Endothelial cell of umbilical vein (primary cell): Measurements from ENCODE around the gene PTH1R. TPM values are rescaled to one million over a fixed set of nuclear protein-coding genes. Genes with fewer than 3 reads are reported as not detected.
A peak's percentile ranks its signal among the peaks of the same experiment; 100 is the strongest.

Source experiments
- BruUV-seq: library from RNA; stranded (reverse); fragments of 400-500 nt; replicated peaks from 2 replicates; lab custom pipeline; 2021; lab: Mats Ljungman, UMichigan
- CTCF ChIA-PET: fragments of 300-600, 350-600 bp; sonication (Branson Sonifier 250); formaldehyde crosslinking; loops from one replicate; lab custom pipeline; 2021; ENCODE audit warnings: antibody characterized with exemption, inconsistent platforms; lab: Charles Lee
- POLR2A ChIA-PET: fragments of 300-600, 350-600 bp; sonication (Branson Sonifier 250); formaldehyde crosslinking; loops from one replicate; lab custom pipeline; 2021; ENCODE audit warnings: antibody characterized with exemption, inconsistent platforms; lab: Charles Lee
- DNase-seq: peaks from one replicate; pipeline ENCODE4 v3.0.0-alpha.2; 2011; ENCODE audit warnings: low read depth, low spot score
- FAIRE-seq: peaks from 2 replicates; lab custom pipeline; 2011; peaks lifted over from hg19 to GRCh38; lab: Jason Lieb, UNC
- H2AFZ ChIP-seq: 2 replicates; pipeline ENCODE4 v1.6.0; 2012; ENCODE audit warnings: low read depth, low read length, control low read depth, inconsistent platforms
- H3K27ac ChIP-seq: 2 replicates; pipeline ENCODE4 v1.5.1; 2011; ENCODE audit warnings: low read depth, mild to moderate bottlenecking, control low read depth, low read length, moderate library complexity; ENCODE audit not compliant: insufficient read depth
- H3K27me3 ChIP-seq, 2 experiments: 2 replicates each; pipeline versions ENCODE4 v1.6.0 to v1.6.1; 2011; ENCODE audit warnings: low read length in 2 of 2, mixed read lengths in 1 of 2; ENCODE audit not compliant: control insufficient read depth in 2 of 2, insufficient read depth in 2 of 2
- H3K36me3 ChIP-seq, 2 experiments: 2 replicates in 1 of 2; 3 replicates in 1 of 2; pipeline ENCODE4 v1.5.1; 2011; ENCODE audit warnings: low read length in 2 of 2, mild to moderate bottlenecking in 1 of 2, moderate library complexity in 1 of 2; ENCODE audit not compliant: control insufficient read depth in 2 of 2, insufficient read depth in 2 of 2; ENCODE audit errors: extremely low read depth in 1 of 2
- H3K4me1 ChIP-seq: 3 replicates; pipeline ENCODE4 v1.5.1; 2011; ENCODE audit warnings: mild to moderate bottlenecking, low read length; ENCODE audit not compliant: control insufficient read depth, insufficient read depth; ENCODE audit errors: extremely low read depth
- H3K4me2 ChIP-seq: 2 replicates; pipeline ENCODE4 v1.6.1; 2011; ENCODE audit warnings: low read length, control low read depth, mixed read lengths; ENCODE audit not compliant: insufficient read depth
- H3K4me3 ChIP-seq, 3 experiments: fragments of 200-600 bp in 1 of 3; sonication (generic), shearing (Covaris generic) in 1 of 3; replicated peaks in 1 of 3; 2 replicates each; pipeline ENCODE4 v1.5.1; 2011 to 2016; ENCODE audit warnings: control low read depth in 3 of 3, low read length in 3 of 3, mild to moderate bottlenecking in 2 of 3, inconsistent platforms in 1 of 3, low read depth in 1 of 3, moderate library complexity in 1 of 3; ENCODE audit not compliant: insufficient read depth in 1 of 3
- H3K79me2 ChIP-seq: 2 replicates; pipeline ENCODE4 v1.6.0; 2012; ENCODE audit warnings: low read length, inconsistent platforms; ENCODE audit not compliant: control insufficient read depth, insufficient read depth
- H3K9ac ChIP-seq: replicated peaks from 2 replicates; pipeline ENCODE3; 2011; ENCODE audit warnings: low read length, control low read depth; ENCODE audit not compliant: insufficient read depth; ENCODE audit errors: extremely low read depth
- H3K9me1 ChIP-seq: replicated peaks from 3 replicates; pipeline ENCODE4 v1.6.0; 2011; ENCODE audit warnings: mild to moderate bottlenecking, low read length; ENCODE audit not compliant: control insufficient read depth, insufficient read depth; ENCODE audit errors: extremely low read depth
- H3K9me3 ChIP-seq: replicated peaks from 2 replicates; pipeline ENCODE4 v1.5.1; 2012; ENCODE audit warnings: low read length, inconsistent platforms; ENCODE audit not compliant: control insufficient read depth, insufficient read depth
- H4K20me1 ChIP-seq: replicated peaks from 2 replicates; pipeline ENCODE3; 2011; ENCODE audit warnings: mild to moderate bottlenecking, low read length; ENCODE audit not compliant: control insufficient read depth, insufficient read depth; ENCODE audit errors: extremely low read depth
- CTCF ChIP-seq, 2 donors: IDR thresholded peaks; 1 replicate in 1 of 2; 2 replicates in 1 of 2; pipeline ENCODE4 v1.5.1; 2011; ENCODE audit warnings: low read length in 2 of 2, mild to moderate bottlenecking in 2 of 2, moderate library complexity in 2 of 2, control low read depth in 1 of 2, inconsistent platforms in 1 of 2, low read depth in 1 of 2; ENCODE audit not compliant: insufficient read depth in 1 of 2; ENCODE audit errors: extremely low read depth in 1 of 2
- EZH2 ChIP-seq: IDR thresholded peaks from 2 replicates; pipeline ENCODE4 v1.6.1; 2012; ENCODE audit warnings: borderline replicate concordance, low read depth, mild to moderate bottlenecking, moderate library complexity, low read length, inconsistent platforms; ENCODE audit not compliant: severe bottlenecking
- FOS ChIP-seq: IDR thresholded peaks from 2 replicates; pipeline ENCODE4 v1.6.1; 2011; ENCODE audit warnings: mild to moderate bottlenecking, low read length, moderate library complexity, borderline replicate concordance; ENCODE audit not compliant: insufficient read depth
- GATA2 ChIP-seq: IDR thresholded peaks from 2 replicates; pipeline ENCODE4 v1.7.0; 2011; ENCODE audit warnings: low read depth, mild to moderate bottlenecking, moderate library complexity, mixed read lengths, low read length; ENCODE audit not compliant: insufficient read length, insufficient read depth
- JUN ChIP-seq: IDR thresholded peaks from 2 replicates; pipeline ENCODE4 v1.6.1; 2011; ENCODE audit warnings: borderline replicate concordance, low read depth; ENCODE audit not compliant: insufficient read length, insufficient read depth
- MAX ChIP-seq: IDR thresholded peaks from 2 replicates; pipeline ENCODE4 v1.6.1; 2011; ENCODE audit not compliant: insufficient read depth, insufficient read length
- MYC ChIP-seq: IDR thresholded peaks from one replicate; pipeline ENCODE4 v1.6.1; 2011; ENCODE audit warnings: mild to moderate bottlenecking, low read depth, low read length
- POLR2A ChIP-seq: IDR thresholded peaks from 2 replicates; pipeline ENCODE4 v1.6.1; 2012; ENCODE audit warnings: low read depth, mild to moderate bottlenecking, control low read depth, low read length
- POLR2AphosphoS5 ChIP-seq: IDR thresholded peaks from 2 replicates; pipeline ENCODE4 v1.6.1; 2012; ENCODE audit warnings: low read depth, mild to moderate bottlenecking, control low read depth, low read length, moderate library complexity; ENCODE audit not compliant: insufficient read depth
- dilution Hi-C: fragments of 300-500 bp; cut with MboI; formaldehyde crosslinking; loops from one replicate; pipeline ENCODE4 v1.15.0; 2019; ENCODE audit warnings: low sequenced_read_pairs; ENCODE audit not compliant: extremely low pct_ligation_motif_present
- intact Hi-C: fragments of 100-400 bp; cut with micrococcal nuclease; formaldehyde crosslinking; loops from one replicate; pipeline ENCODE4 v1.10.0; 2022
- polyA plus RNA-seq, 4 experiments: library from polyadenylated mRNA; depleted of rRNA in 3 of 4; stranded (reverse) in 3 of 4; unstranded in 1 of 4; fragments of >200 nt; gene quantifications; 2 replicates each; pipeline versions ENCODE4 v1.2.1 to v1.2.3, GENCODE V29; 2011 to 2012; ENCODE audit warnings: missing spikeins in 1 of 4
- total RNA-seq: library from RNA; stranded (reverse); gene quantifications from 2 replicates; pipeline ENCODE4 v1.2.3, GENCODE V29; 2021

Gene PTH1R
- total and polyA plus RNA-seq, 2 donors (not counting 3 experiments of a cell fraction or from before 2014, with no cell fraction given) = 0.08 to 0.46 TPM

GRCh38 chr3:46943237-46944187 lies 66.0 kb downstream of the PTH1R start:
- peak; percentile 74 for DNase-seq
- CTCF ChIA-PET = interaction anchor here (1.2 to 1.6 kb wide), 3 partner anchors 8 to 23 kb away, joined by 3 to 9 read pairs (median 4); no protein-coding TSS in a partner anchor

More at GRCh38 chr3:46943237-46944187, 66.0 kb downstream of the PTH1R start:
- Histone ChIP-seq H3K27me3 (no peaks in the 10 kb centered on the region), H3K9me3 (no peaks in the 10 kb centered on the region), H3K27ac (peak overlapping the region; percentile 86), H3K9ac (peak overlapping the region; percentile 17), H3K4me3 (no peak overlapping the region), H3K79me2 (peaks cover 83% of the 10 kb centered on the region), H3K9me1 (no peaks in the 10 kb centered on the region), H4K20me1 (no peaks in the 10 kb centered on the region), H3K36me3 (peaks cover 0 to 17% of the 10 kb centered on the region in 2 experiments), H3K4me2 (peak overlapping the region; percentile 35), H2AFZ (no peak overlapping the region), H3K4me1 (peaks cover 50% of the 10 kb centered on the region)
- TF ChIP-seq GATA2 = peak; percentile 100
- TF ChIP-seq FOS = peak; percentile 99
- peak; percentile 82 for TF ChIP-seq JUN
- peak; percentile 80 for TF ChIP-seq POLR2AphosphoS5
- TF ChIP-seq POLR2A = peak; percentile 58
- no peak for TF ChIP-seq MAX
- TF ChIP-seq EZH2 = no peak
- TF ChIP-seq CTCF (IDR thresholded peaks at IDR 0.05; ENCODE audit: extremely low read depth in 1 of 2, insufficient read depth in 1 of 2, low read depth in 1 of 2, low read length in 2 of 2) = no peak
- no peak for TF ChIP-seq MYC
- peak; percentile 97 for FAIRE-seq
- dilution Hi-C loops = no loop called here
- intact Hi-C loops = no loop called here
- no TSS peak for BruUV-seq
- POLR2A ChIA-PET = interaction anchor here (0.8 to 0.9 kb wide), 2 partner anchors 8 to 33 kb away, joined by 8 to 9 read pairs; partner anchors contain the start of gene CCDC12
